ENCODE measurements around the gene PPP6R3. TPM values are rescaled to one million over a fixed set of nuclear protein-coding genes. Genes with fewer than 3 reads are reported as not detected.

Gene PPP6R3
- total and polyA plus RNA-seq, 2 donors, result 46.8 to 288 TPM

- 67% methylated on average over 5 of the region's 5 CpGs for WGBS
- Histone ChIP-seq H3K27ac (ENCODE audit: low read depth) (no peak overlapping the region), H3K4me1 (ENCODE audit: insufficient read depth) (no peaks in the 10 kb centered on the region), H3K36me3 (ENCODE audit: insufficient read depth) (peaks cover 4% of the 10 kb centered on the region), H3K4me3 (ENCODE audit: low read depth, low read length) (no peak overlapping the region)
- DNase-seq (ENCODE audit: extremely low spot score), result no peak
Observed at GRCh38 chr11:68565768-68566167, 105.2 kb downstream of the PPP6R3 start.

- peaks cover 7% of the 10 kb centered on the region for H3K36me3 ChIP-seq (ENCODE audit: insufficient read depth)
Observed at GRCh38 chr11:68567553-68567952, 107.0 kb downstream of the PPP6R3 start.

DNA sequence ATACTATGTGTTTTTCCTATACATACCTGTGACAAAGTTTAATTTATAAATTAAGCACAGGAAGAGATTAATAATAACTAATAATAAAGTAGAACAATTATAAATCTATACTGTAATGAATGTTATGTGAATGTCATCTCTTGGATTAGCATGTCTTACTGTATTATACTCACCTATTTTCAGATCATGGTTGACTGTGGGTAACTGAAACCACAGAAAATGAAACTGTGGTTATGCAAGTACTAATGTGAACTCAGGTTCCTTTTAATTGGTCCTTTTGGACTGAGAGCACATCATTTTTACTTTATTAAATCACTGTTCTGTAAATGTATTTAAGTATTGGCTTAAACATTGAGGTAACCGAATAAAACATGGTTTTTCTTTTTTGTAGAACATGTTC is 108.8 kb downstream of the PPP6R3 start:
- DNase-seq (ENCODE audit: extremely low spot score), result no peak
- H3K36me3 ChIP-seq (ENCODE audit: insufficient read depth), result peaks cover 7% of the 10 kb centered on the region
- H3K4me1 ChIP-seq (ENCODE audit: insufficient read depth), result no peaks in the 10 kb centered on the region
- WGBS, result 87% methylated on average over 1 of the region's 1 CpG
- no peak overlapping the region for H3K4me3 ChIP-seq (ENCODE audit: low read depth, low read length)
- H3K27ac ChIP-seq (ENCODE audit: low read depth), result no peak overlapping the region

More at GRCh38 chr11:68567553-68567952, 107.0 kb downstream of the PPP6R3 start:
- WGBS, result 87% methylated on average over 3 of the region's 3 CpGs
- Histone ChIP-seq H3K27ac (ENCODE audit: low read depth) (no peak overlapping the region), H3K4me1 (ENCODE audit: insufficient read depth) (no peaks in the 10 kb centered on the region), H3K4me3 (ENCODE audit: low read depth, low read length) (no peak overlapping the region)
- DNase-seq (ENCODE audit: extremely low spot score), result no peak

- WGBS, result 91% methylated on average over 1 of the region's 1 CpG
- DNase-seq (ENCODE audit: extremely low spot score), result no peak
- no peak overlapping the region for H3K27ac ChIP-seq (ENCODE audit: low read depth)
- H3K4me3 ChIP-seq (ENCODE audit: low read depth, low read length), result no peak overlapping the region
- no peaks in the 10 kb centered on the region for H3K4me1 ChIP-seq (ENCODE audit: insufficient read depth)
- peaks cover 7% of the 10 kb centered on the region for H3K36me3 ChIP-seq (ENCODE audit: insufficient read depth)
Observed at GRCh38 chr11:68570691-68571090, 110.1 kb downstream of the PPP6R3 start.

GRCh38 chr11:68574308-68574707 is 113.8 kb downstream of the PPP6R3 start:
- 99% methylated on average over 1 of the region's 1 CpG for WGBS
- no peak overlapping the region for H3K27ac ChIP-seq (ENCODE audit: low read depth)
- no peak overlapping the region for H3K4me3 ChIP-seq (ENCODE audit: low read depth, low read length)
- H3K4me1 ChIP-seq (ENCODE audit: insufficient read depth), result no peaks in the 10 kb centered on the region
- peaks cover 7% of the 10 kb centered on the region for H3K36me3 ChIP-seq (ENCODE audit: insufficient read depth)
- no peak for DNase-seq (ENCODE audit: extremely low spot score)

DNA sequence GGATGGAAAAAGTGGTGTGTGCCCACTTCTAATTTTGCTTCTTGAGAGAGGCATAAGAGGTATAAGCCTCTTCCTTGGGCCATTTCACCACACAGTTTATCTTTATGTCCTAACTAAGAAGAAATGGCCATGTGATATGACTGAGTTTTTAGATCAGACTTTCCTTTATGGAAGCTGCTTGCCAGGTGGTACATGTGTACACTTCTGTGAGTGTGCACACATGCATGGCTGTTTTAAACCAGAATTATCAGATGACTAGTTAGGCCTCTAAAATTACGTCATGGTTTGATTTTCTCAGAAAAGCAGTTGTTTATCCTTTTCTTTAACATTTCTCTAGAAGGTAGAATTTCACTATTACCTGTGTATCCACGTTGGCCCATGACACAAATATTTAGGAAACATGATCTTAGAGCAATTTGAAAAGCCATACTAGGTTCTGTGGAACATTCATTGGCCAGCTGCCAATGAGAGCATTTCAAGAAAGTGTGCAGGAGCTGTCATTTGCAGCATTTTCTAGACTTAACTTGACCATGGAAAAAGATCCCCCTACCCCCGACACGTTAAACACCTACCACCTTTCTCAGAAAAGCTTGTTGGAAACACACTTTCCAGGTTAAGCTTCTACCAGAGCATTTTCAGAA is 114.6 kb downstream of the PPP6R3 start:
- Histone ChIP-seq H3K4me1 (ENCODE audit: insufficient read depth) (no peaks in the 10 kb centered on the region), H3K4me3 (ENCODE audit: low read depth, low read length) (no peak overlapping the region), H3K36me3 (ENCODE audit: insufficient read depth) (peaks cover 7% of the 10 kb centered on the region), H3K27ac (ENCODE audit: low read depth) (no peak overlapping the region)
- DNase-seq (ENCODE audit: extremely low spot score), result no peak
- 77% methylated on average over 4 of the region's 4 CpGs for WGBS

GRCh38 chr11:68579455-68579854 is 118.9 kb downstream of the PPP6R3 start:
- DNase-seq (ENCODE audit: extremely low spot score), result no peak
- Histone ChIP-seq H3K4me1 (ENCODE audit: insufficient read depth) (no peaks in the 10 kb centered on the region), H3K27ac (ENCODE audit: low read depth) (no peak overlapping the region), H3K36me3 (ENCODE audit: insufficient read depth) (peaks cover 4% of the 10 kb centered on the region), H3K4me3 (ENCODE audit: low read depth, low read length) (no peak overlapping the region)
- WGBS, result 86% methylated on average over 5 of the region's 5 CpGs

DNA sequence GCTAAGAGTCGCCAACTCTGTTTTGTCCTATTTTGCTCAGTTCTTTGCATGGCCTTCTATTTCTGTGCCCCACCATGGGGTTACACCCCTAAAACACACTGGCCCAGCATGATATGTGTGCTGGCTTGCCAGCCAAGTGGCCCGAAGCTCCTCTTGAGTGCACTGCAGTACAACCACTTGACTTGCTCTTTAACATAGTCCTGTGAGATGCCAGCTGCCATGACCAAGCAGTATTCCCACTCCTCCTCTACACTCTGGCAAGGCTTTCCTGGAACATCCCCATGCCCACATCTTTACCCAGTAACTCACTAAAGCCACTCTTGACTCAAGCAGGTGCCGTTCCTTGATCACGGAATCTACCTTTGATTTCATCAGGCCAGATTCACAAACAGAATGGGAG is 120.9 kb downstream of the PPP6R3 start:
- WGBS, result 97% methylated on average over 4 of the region's 4 CpGs
- peaks cover 4% of the 10 kb centered on the region for H3K36me3 ChIP-seq (ENCODE audit: insufficient read depth)

DNA sequence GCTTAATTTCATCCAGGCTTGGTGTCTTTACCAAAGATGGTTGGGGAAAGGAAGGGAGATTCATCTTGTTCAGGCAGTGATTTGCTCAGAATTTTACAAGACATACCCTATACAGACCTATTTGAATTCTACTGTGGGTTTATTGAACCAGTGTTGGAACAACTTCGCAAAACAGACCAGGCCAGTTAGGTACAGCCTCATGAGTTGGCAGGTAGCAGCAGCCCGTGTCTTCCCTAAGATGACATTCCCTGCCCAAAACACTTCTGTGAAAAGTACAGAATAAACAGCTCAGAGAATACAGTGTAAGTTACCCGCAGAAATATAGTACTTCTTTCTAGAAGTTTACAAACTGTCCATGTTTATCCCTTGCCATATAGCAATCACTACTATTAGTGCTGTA is 121.3 kb downstream of the PPP6R3 start:
- Histone ChIP-seq H3K36me3 (ENCODE audit: insufficient read depth) (peaks cover 2% of the 10 kb centered on the region), H3K4me3 (ENCODE audit: low read depth, low read length) (no peak overlapping the region), H3K4me1 (ENCODE audit: insufficient read depth) (no peaks in the 10 kb centered on the region), H3K27ac (ENCODE audit: low read depth) (no peak overlapping the region)
- 88% methylated on average over 3 of the region's 3 CpGs for WGBS
- DNase-seq (ENCODE audit: extremely low spot score), result no peak

More for the DNA sequence above, 120.9 kb downstream of the PPP6R3 start:
- no peak for DNase-seq (ENCODE audit: extremely low spot score)
- H3K4me1 ChIP-seq (ENCODE audit: insufficient read depth), result no peaks in the 10 kb centered on the region
- H3K27ac ChIP-seq (ENCODE audit: low read depth), result no peak overlapping the region
- H3K4me3 ChIP-seq (ENCODE audit: low read depth, low read length), result no peak overlapping the region

DNA sequence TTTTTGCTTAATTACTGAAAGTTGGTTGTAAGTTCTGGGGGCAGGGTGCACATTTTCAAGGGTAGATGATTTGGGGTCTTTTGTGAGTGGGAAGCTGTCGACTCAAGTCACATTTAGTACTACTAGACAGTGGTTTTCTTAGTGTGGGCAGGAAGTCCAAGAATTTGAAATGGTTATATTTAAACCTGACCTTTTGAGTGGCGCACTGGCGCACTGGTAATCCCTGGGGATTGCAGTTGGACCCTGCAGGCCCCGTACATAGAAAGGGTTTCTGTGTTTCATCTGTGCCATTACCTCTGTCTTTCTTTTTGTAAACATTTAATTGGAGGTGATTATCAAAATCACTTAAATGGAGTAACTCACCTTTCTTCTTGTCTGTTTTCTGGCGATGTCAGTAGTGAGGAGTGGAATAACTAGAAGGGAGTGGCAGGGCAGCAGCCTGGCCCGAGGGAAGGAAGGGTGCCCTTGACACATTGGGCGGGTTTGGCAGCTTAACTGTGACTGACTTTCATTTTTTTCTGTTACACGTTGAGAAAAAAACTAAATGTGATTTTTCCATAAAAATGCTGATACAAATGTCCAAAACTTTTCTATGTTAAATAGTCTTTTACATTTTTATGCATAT is 122.0 kb downstream of the PPP6R3 start:
- peaks cover 2% of the 10 kb centered on the region for H3K36me3 ChIP-seq (ENCODE audit: insufficient read depth)
- no peaks in the 10 kb centered on the region for H3K4me1 ChIP-seq (ENCODE audit: insufficient read depth)
- H3K27ac ChIP-seq (ENCODE audit: low read depth), result no peak overlapping the region
- WGBS, result 71% methylated on average over 8 of the region's 8 CpGs
- H3K4me3 ChIP-seq (ENCODE audit: low read depth, low read length), result no peak overlapping the region
- no peak for DNase-seq (ENCODE audit: extremely low spot score)

DNA sequence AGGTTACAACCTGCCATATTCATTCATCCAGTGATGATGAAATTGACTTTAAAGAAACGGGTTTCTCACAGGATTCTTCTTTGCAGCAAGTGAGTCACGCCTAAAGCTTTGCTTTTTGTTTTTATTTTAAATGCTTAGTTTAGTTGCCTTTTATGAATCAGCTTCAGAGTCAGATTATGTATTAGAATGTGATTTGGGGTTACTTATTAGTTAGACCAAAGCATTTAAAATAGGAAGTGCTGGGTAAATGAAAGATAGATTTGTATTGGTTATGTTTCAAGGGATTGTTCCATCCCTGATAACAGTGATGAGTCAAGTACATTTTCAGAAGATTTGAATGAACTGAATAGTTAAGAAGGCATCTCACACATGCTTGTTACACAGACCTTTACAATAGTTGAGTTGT is 122.5 kb downstream of the PPP6R3 start:
- no peak overlapping the region for H3K27ac ChIP-seq (ENCODE audit: low read depth)
- no peak overlapping the region for H3K4me3 ChIP-seq (ENCODE audit: low read depth, low read length)
- WGBS, result 75% methylated on average over 2 of the region's 2 CpGs
- H3K4me1 ChIP-seq (ENCODE audit: insufficient read depth), result no peaks in the 10 kb centered on the region
- H3K36me3 ChIP-seq (ENCODE audit: insufficient read depth), result peaks cover 1% of the 10 kb centered on the region
- DNase-seq (ENCODE audit: extremely low spot score), result no peak

GRCh38 chr11:68584097-68584496 is 123.5 kb downstream of the PPP6R3 start:
- Histone ChIP-seq H3K4me1 (ENCODE audit: insufficient read depth) (no peaks in the 10 kb centered on the region), H3K27ac (ENCODE audit: low read depth) (no peak overlapping the region), H3K36me3 (ENCODE audit: insufficient read depth) (peaks cover under 1% of the 10 kb centered on the region), H3K4me3 (ENCODE audit: low read depth, low read length) (no peak overlapping the region)
- WGBS, result 63% methylated on average over 6 of the region's 6 CpGs
- no peak for DNase-seq (ENCODE audit: extremely low spot score)

DNA sequence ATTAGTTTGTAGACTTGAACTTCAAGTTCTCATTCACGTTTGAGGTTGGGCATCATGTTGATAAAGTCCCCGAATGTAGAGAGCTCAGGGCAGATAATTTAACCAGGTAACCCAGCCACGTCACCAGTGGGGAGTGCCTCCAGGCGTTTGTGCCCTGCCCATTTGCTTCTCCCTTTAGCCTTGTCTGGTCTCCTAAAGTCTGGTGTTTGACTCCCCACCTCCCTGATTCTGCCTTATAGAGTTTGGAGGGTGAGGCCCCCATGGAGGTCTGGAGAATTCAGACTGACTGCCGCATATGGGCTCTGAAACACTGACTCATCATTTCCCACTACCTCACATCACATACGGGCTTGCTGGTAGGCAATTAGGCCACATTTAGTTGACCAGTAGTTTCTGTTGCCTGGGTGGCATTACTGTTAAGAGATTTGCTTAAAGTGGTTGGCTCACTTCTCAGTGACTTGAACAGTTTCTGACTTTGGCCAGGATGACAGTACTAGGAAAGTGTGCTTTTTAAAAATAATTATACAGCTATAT is 124.5 kb downstream of the PPP6R3 start:
- no peak overlapping the region for H3K4me3 ChIP-seq (ENCODE audit: low read depth, low read length)
- no peak overlapping the region for H3K27ac ChIP-seq (ENCODE audit: low read depth)
- H3K4me1 ChIP-seq (ENCODE audit: insufficient read depth), result no peaks in the 10 kb centered on the region
- DNase-seq (ENCODE audit: extremely low spot score), result no peak
- peaks cover 2% of the 10 kb centered on the region for H3K36me3 ChIP-seq (ENCODE audit: insufficient read depth)
- WGBS, result 88% methylated on average over 6 of the region's 6 CpGs

- no peak for DNase-seq (ENCODE audit: extremely low spot score)
- 75% methylated on average over 7 of the region's 7 CpGs for WGBS
- peaks cover 2% of the 10 kb centered on the region for H3K36me3 ChIP-seq (ENCODE audit: insufficient read depth)
- no peaks in the 10 kb centered on the region for H3K4me1 ChIP-seq (ENCODE audit: insufficient read depth)
- no peak overlapping the region for H3K4me3 ChIP-seq (ENCODE audit: low read depth, low read length)
- H3K27ac ChIP-seq (ENCODE audit: low read depth), result no peak overlapping the region
Observed at GRCh38 chr11:68589547-68590216, 129.1 kb downstream of the PPP6R3 start.

Data from urinary bladder (tissue), 4 donors.